Peyer's patch (tissue), 4 donors: ENCODE results near the gene LRRC72. TPM values are rescaled to one million over a fixed set of nuclear protein-coding genes. Genes with fewer than 3 reads are reported as not detected.

Experiments
- DNase-seq, 3 donors: peaks; one replicate each; pipeline ENCODE4 v3.0.0-alpha.2; 2017 to 2019
- H3K27ac ChIP-seq, 4 donors: fragments of 200-600 bp; sonication (generic); one replicate each; pipeline ENCODE4 v1.5.1; 2016 to 2019
- H3K27me3 ChIP-seq, 2 donors: fragments of 200-600 bp; sonication (generic); one replicate each; pipeline ENCODE4 v1.5.1; 2019
- H3K36me3 ChIP-seq, 3 donors: fragments of 200-600 bp; sonication (generic); one replicate each; pipeline ENCODE4 v1.5.1; 2016 to 2019
- H3K4me1 ChIP-seq, 4 donors: fragments of 200-600 bp; sonication (generic); one replicate each; pipeline ENCODE4 v1.5.1; 2016 to 2019
- H3K4me3 ChIP-seq, 4 donors: fragments of 200-600 bp; sonication (generic); 1 replicate in 3 of 4; 2 replicates in 1 of 4; pipeline ENCODE4 v1.5.1; 2016 to 2019; ENCODE audit warnings: mild to moderate bottlenecking in 1 of 4
- H3K9me3 ChIP-seq, 4 donors: fragments of 200-600 bp; sonication (generic); one replicate each; pipeline ENCODE4 v1.5.1; 2016 to 2019; ENCODE audit warnings: mild to moderate bottlenecking in 1 of 4
- CTCF ChIP-seq, 6 experiments: fragments of 450-650 bp in 4 of 6; fragments of 200-600 bp in 2 of 6; sonication (generic) in 1 of 6; IDR thresholded peaks; one replicate each; pipeline ENCODE4 v1.5.1; 2017 to 2019; ENCODE audit warnings: antibody characterized with exemption in 6 of 6, mild to moderate bottlenecking in 3 of 6, moderate library complexity in 1 of 6
- POLR2A ChIP-seq, 2 donors: fragments of 450-650 bp; IDR thresholded peaks; one replicate each; pipeline ENCODE4 v1.5.1; 2017; ENCODE audit warnings: antibody characterized with exemption in 2 of 2, mild to moderate bottlenecking in 2 of 2, moderate library complexity in 2 of 2
- total RNA-seq, 4 donors: library from RNA; depleted of rRNA; stranded (reverse); fragments of >200 nt; gene quantifications; one replicate each; pipeline ENCODE4 v1.1.0, GENCODE V29; 2016

LRRC72 gene
- total RNA-seq, 4 donors from 2014 or later: not detected

- no peaks in the 10 kb centered on the region for H3K27me3 ChIP-seq
- H3K27ac ChIP-seq: peak overlapping the region in 2 of 4 donors; percentile 51
- no peak for DNase-seq
- TF ChIP-seq POLR2A (IDR thresholded peaks at IDR 0.05): no peak
- TF ChIP-seq CTCF (IDR thresholded peaks at IDR 0.05): no peak
- H3K36me3 ChIP-seq: peaks cover 0 to 44% (median 0%) of the 10 kb centered on the region in 3 donors
- H3K9me3 ChIP-seq: no peaks in the 10 kb centered on the region
- peaks cover 0 to 9% (median 0%) of the 10 kb centered on the region in 4 donors for H3K4me1 ChIP-seq
- no peak overlapping the region for H3K4me3 ChIP-seq
Observed at GRCh38 chr7:16609842-16610450, 83.3 kb downstream of the LRRC72 start.

- peaks cover 0 to 9% (median 0%) of the 10 kb centered on the region in 4 donors for H3K4me1 ChIP-seq
- no peak overlapping the region for H3K4me3 ChIP-seq
- no peak for TF ChIP-seq CTCF (IDR thresholded peaks at IDR 0.05)
- TF ChIP-seq POLR2A (IDR thresholded peaks at IDR 0.05): no peak
- no peak for DNase-seq
- no peaks in the 10 kb centered on the region for H3K9me3 ChIP-seq
- no peaks in the 10 kb centered on the region for H3K27me3 ChIP-seq
- peaks cover 0 to 48% (median 0%) of the 10 kb centered on the region in 3 donors for H3K36me3 ChIP-seq
- no peak overlapping the region for H3K27ac ChIP-seq
Observed at GRCh38 chr7:16611711-16612110, 85.1 kb downstream of the LRRC72 start.

GRCh38 chr7:16615228-16615627 is 88.6 kb downstream of the LRRC72 start:
- Histone ChIP-seq H3K4me1 (peaks cover 0 to 7% (median 0%) of the 10 kb centered on the region in 4 donors), H3K4me3 (no peak overlapping the region), H3K27me3 (no peaks in the 10 kb centered on the region), H3K9me3 (no peaks in the 10 kb centered on the region), H3K36me3 (peaks cover 0 to 50% (median 0%) of the 10 kb centered on the region in 3 donors), H3K27ac (no peak overlapping the region)
- DNase-seq: no peak
- TF ChIP-seq POLR2A (IDR thresholded peaks at IDR 0.05) (no peak), CTCF (IDR thresholded peaks at IDR 0.05) (no peak)

- peaks cover 0 to 54% (median 0%) of the 10 kb centered on the region in 3 donors for H3K36me3 ChIP-seq
- no peaks in the 10 kb centered on the region for H3K4me1 ChIP-seq
- no peaks in the 10 kb centered on the region for H3K27me3 ChIP-seq
- DNase-seq: no peak
- no peak overlapping the region for H3K27ac ChIP-seq
- TF ChIP-seq POLR2A (IDR thresholded peaks at IDR 0.05): no peak
- no peak for TF ChIP-seq CTCF (IDR thresholded peaks at IDR 0.05)
- H3K4me3 ChIP-seq: no peak overlapping the region
- H3K9me3 ChIP-seq: no peaks in the 10 kb centered on the region
Observed at GRCh38 chr7:16616122-16616521, 89.5 kb downstream of the LRRC72 start.

GRCh38 chr7:16616542-16616941 is 89.9 kb downstream of the LRRC72 start:
- no peak overlapping the region for H3K4me3 ChIP-seq
- DNase-seq: no peak
- TF ChIP-seq CTCF (IDR thresholded peaks at IDR 0.05): no peak
- TF ChIP-seq POLR2A (IDR thresholded peaks at IDR 0.05): no peak
- no peaks in the 10 kb centered on the region for H3K4me1 ChIP-seq
- no peaks in the 10 kb centered on the region for H3K9me3 ChIP-seq
- H3K27me3 ChIP-seq: no peaks in the 10 kb centered on the region
- peaks cover 0 to 58% (median 0%) of the 10 kb centered on the region in 3 donors for H3K36me3 ChIP-seq
- H3K27ac ChIP-seq: no peak overlapping the region
